ENCODE measurements around the gene POP7.

DNA sequence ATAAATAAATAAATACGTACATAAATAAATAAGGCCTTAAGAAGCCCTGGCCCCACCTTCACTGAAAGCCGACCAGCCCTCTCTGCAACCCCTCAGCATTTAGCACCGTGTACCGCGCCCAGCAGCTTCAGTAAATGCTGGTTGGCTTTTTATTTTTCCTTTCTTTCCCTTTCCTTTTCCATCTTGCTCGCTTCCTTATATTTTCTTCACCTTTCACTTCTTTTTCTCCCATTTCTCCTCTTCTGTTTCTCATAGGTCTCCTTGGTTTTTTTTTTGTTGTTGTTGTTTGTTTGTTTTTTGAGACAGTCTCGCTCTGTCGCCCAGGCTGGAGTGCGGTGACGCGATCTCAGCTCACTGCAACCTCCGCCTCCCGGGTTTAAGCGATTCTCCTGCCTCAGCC is 38.7 kb downstream of the POP7 start:
- TF ChIP-seq, protein P1, sequence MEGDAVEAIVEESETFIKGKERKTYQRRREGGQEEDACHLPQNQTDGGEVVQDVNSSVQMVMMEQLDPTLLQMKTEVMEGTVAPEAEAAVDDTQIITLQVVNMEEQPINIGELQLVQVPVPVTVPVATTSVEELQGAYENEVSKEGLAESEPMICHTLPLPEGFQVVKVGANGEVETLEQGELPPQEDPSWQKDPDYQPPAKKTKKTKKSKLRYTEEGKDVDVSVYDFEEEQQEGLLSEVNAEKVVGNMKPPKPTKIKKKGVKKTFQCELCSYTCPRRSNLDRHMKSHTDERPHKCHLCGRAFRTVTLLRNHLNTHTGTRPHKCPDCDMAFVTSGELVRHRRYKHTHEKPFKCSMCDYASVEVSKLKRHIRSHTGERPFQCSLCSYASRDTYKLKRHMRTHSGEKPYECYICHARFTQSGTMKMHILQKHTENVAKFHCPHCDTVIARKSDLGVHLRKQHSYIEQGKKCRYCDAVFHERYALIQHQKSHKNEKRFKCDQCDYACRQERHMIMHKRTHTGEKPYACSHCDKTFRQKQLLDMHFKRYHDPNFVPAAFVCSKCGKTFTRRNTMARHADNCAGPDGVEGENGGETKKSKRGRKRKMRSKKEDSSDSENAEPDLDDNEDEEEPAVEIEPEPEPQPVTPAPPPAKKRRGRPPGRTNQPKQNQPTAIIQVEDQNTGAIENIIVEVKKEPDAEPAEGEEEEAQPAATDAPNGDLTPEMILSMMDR (IDR thresholded peaks at IDR 0.05) = no peak
- TF ChIP-seq ZFX (IDR thresholded peaks at IDR 0.05; ENCODE audit: borderline replicate concordance) = no peak
